Psoas muscle (tissue), 8 donors: Measurements from ENCODE around the gene MOB3B. TPM values are rescaled to one million over a fixed set of nuclear protein-coding genes. Genes with fewer than 3 reads are reported as not detected.

Experiments used
- ATAC-seq, 4 donors: fragments of 200-7000 bp; cut with Tn5 transposase; one replicate each; pipeline ENCODE4 v1.9.1; 2020; ENCODE audit warnings: moderate library complexity in 3 of 4, mild to moderate bottlenecking in 2 of 4
- DNase-seq, 2 donors: peaks; one replicate each; pipeline ENCODE4 v3.0.0-alpha.2; 2020
- H3K27ac ChIP-seq: fragments of 200-600 bp; one replicate; pipeline ENCODE4 v1.8.0; 2022
- H3K27me3 ChIP-seq, 3 donors: fragments of 200-600 bp in 1 of 3; one replicate each; pipeline versions ENCODE4 v1.6.1 to v1.8.0; 2013 to 2022; ENCODE audit warnings: low read length in 2 of 3, mild to moderate bottlenecking in 2 of 3, moderate library complexity in 1 of 3; ENCODE audit not compliant: insufficient read depth in 3 of 3
- H3K36me3 ChIP-seq, 2 donors: fragments of 200-600 bp in 1 of 2; one replicate each; pipeline versions ENCODE4 v1.6.1 to v1.8.0; 2013 to 2022; ENCODE audit warnings: low read depth in 1 of 2, mild to moderate bottlenecking in 1 of 2, moderate library complexity in 1 of 2; ENCODE audit not compliant: insufficient read depth in 1 of 2
- H3K4me1 ChIP-seq: fragments of 200-600 bp; one replicate; pipeline ENCODE4 v1.8.0; 2022
- H3K4me3 ChIP-seq: fragments of 200-600 bp; one replicate; pipeline ENCODE4 v1.8.0; 2022; ENCODE audit warnings: mild to moderate bottlenecking
- H3K9me3 ChIP-seq: fragments of 200-600 bp; one replicate; pipeline ENCODE4 v1.8.0; 2022
- CTCF ChIP-seq: fragments of 200-600 bp; IDR thresholded peaks from one replicate; pipeline ENCODE4 v1.8.0; 2022; ENCODE audit warnings: antibody characterized with exemption
- WGBS, 3 donors: extraction: QIAGEN DNeasy Blood & Tissue Kit; methylation state at CpG; one replicate each; pipeline versions ENCODE4 v1.1.6 to v1.1.7; 2013; 5-methylcytosine and 5-hydroxymethylcytosine counted together
- intact Hi-C, 2 donors: fragments of 100-400 bp; cut with DNase I; formaldehyde crosslinking; loops; one replicate each; pipeline versions ENCODE4 v1.11.0 to v1.14.2; 2022
- polyA plus RNA-seq, 3 donors: library from polyadenylated mRNA; stranded (reverse); fragments of 200-250 nt; gene quantifications; one replicate each; pipeline ENCODE4 v1.2.3, GENCODE V29; 2013
- total RNA-seq, 4 donors: library from RNA; stranded (reverse); fragmentation: NEBNext Ultra II Directional in 2 of 4; extraction: Animal tissue kit (Norgen Biotek cat#: 25700) in 2 of 4; gene quantifications; one replicate each; pipeline versions ENCODE4 v1.2.1 to v1.2.4, GENCODE V29; 2021 to 2023
- donor health status: healthy with polysubstance abuse.
- donor health status: DM: no; HTN: no; CAD: no; lungs with moderate emphysema.
- donor health status: Bipolar disorder and iron deficiency.
- donor health status: healthy.
- donor health status: DM: yes; HTN: yes; CAD: no.
- donor health status: DM: no; HTN: no; CAD: no.
- donor health status: DM: no; HTN: no; CAD: no.
- donor health status: DM: yes; HTN: yes; CAD: no.

The MOB3B gene
- total and polyA plus RNA-seq, 7 donors = 0.57 to 4.5 (median 1.8) TPM

GRCh38 chr9:27413511-27414219 lies 115.9 kb downstream of the MOB3B start:
- Histone ChIP-seq H3K27me3 (no peaks in the 10 kb centered on the region), H3K4me3 (peak overlapping the region; percentile 37), H3K36me3 (no peaks in the 10 kb centered on the region), H3K4me1 (peaks cover 8% of the 10 kb centered on the region), H3K9me3 (no peaks in the 10 kb centered on the region), H3K27ac (no peak overlapping the region)
- peak in 1 of 4 donors; percentile 40 for ATAC-seq
- no peak for DNase-seq
- no peak for TF ChIP-seq CTCF
- WGBS, 3 donors = 24 to 40% (median 27%) methylated on average over 6 of the region's 6 CpGs
- intact Hi-C loops = no loop called here

GRCh38 chr9:27412963-27413362 lies 116.7 kb downstream of the MOB3B start:
- intact Hi-C loops = no loop called here
- H3K4me3 ChIP-seq = peak overlapping the region; percentile 37
- H3K36me3 ChIP-seq = no peaks in the 10 kb centered on the region
- ATAC-seq (peak in 1 of 4 donors; percentile 29), DNase-seq (no peak)
- H3K9me3 ChIP-seq = no peaks in the 10 kb centered on the region
- no peaks in the 10 kb centered on the region for H3K27me3 ChIP-seq
- WGBS, 3 donors = 26 to 60% (median 34%) methylated on average over 2 of the region's 2 CpGs
- no peak for TF ChIP-seq CTCF
- no peak overlapping the region for H3K27ac ChIP-seq
- H3K4me1 ChIP-seq = peaks cover 8% of the 10 kb centered on the region

GRCh38 chr9:27412081-27412480 lies 117.5 kb downstream of the MOB3B start:
- H3K27me3 ChIP-seq = no peaks in the 10 kb centered on the region
- H3K4me1 ChIP-seq = peaks cover 16% of the 10 kb centered on the region
- no peak for TF ChIP-seq CTCF
- 90 to 93% (median 93%) methylated on average over 3 of the region's 3 CpGs for WGBS, 3 donors
- ATAC-seq = no peak
- intact Hi-C loops = no loop called here
- DNase-seq = no peak
- no peaks in the 10 kb centered on the region for H3K9me3 ChIP-seq
- H3K27ac ChIP-seq = no peak overlapping the region
- no peaks in the 10 kb centered on the region for H3K36me3 ChIP-seq
- no peak overlapping the region for H3K4me3 ChIP-seq

GRCh38 chr9:27408482-27408881 lies 121.1 kb downstream of the MOB3B start:
- DNase-seq (no peak), ATAC-seq (no peak)
- H3K4me1 ChIP-seq = peaks cover 9% of the 10 kb centered on the region
- no peak overlapping the region for H3K4me3 ChIP-seq
- no peaks in the 10 kb centered on the region for H3K36me3 ChIP-seq
- TF ChIP-seq CTCF = no peak
- no peak overlapping the region for H3K27ac ChIP-seq
- H3K9me3 ChIP-seq = no peaks in the 10 kb centered on the region
- intact Hi-C loops = no loop called here
- no peaks in the 10 kb centered on the region for H3K27me3 ChIP-seq
- 52 to 55% (median 54%) methylated on average over 2 of the region's 2 CpGs for whole genome bisulfite sequencing, 3 donors

GRCh38 chr9:27408001-27408400 lies 121.6 kb downstream of the MOB3B start:
- no peaks in the 10 kb centered on the region for H3K36me3 ChIP-seq
- no peak for DNase-seq
- no peaks in the 10 kb centered on the region for H3K9me3 ChIP-seq
- ATAC-seq = no peak
- H3K4me1 ChIP-seq = peaks cover 9% of the 10 kb centered on the region
- 72 to 79% (median 76%) methylated on average over 5 of the region's 5 CpGs for WGBS, 3 donors
- no peak overlapping the region for H3K27ac ChIP-seq
- intact Hi-C loops = no loop called here
- no peaks in the 10 kb centered on the region for H3K27me3 ChIP-seq
- H3K4me3 ChIP-seq = no peak overlapping the region
- no peak for TF ChIP-seq CTCF
